GM18511 (cell line): ENCODE measurements around the gene DGKH.
"Not testable (repeated sequence)": the region's sequence is repeated elsewhere in the genome, so short reads cannot be mapped to it uniquely, and the experiment has no call there.

Experiments used
- ATAC-seq: cut with Tn5 transposase; IDR thresholded peaks from one replicate; pipeline ENCODE4 v1.9.1; 2021; ENCODE audit warnings: mild to moderate bottlenecking, moderate library complexity; ENCODE audit not compliant: unreplicated experiment

DGKH gene

DNA sequence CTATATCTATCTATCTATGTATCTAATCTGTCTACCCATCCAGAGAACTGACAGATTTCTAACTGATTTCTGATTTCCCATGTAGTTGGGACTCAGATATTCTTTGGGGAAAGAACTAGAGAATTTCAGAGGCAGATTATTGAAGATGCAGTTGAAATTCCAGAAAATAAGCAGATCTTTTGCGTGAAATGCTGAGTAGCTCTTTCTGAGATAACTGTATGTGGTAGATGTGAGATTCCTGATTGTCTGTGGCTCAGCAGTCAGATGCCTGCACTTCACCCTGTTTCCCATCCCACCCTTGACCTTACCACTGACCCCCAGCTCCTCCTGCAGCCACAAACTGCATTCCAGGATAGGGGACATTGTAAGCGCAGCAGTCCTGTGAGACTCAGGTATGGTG is 61.5 kb downstream of the DGKH start:
- no peak for ATAC-seq

DNA sequence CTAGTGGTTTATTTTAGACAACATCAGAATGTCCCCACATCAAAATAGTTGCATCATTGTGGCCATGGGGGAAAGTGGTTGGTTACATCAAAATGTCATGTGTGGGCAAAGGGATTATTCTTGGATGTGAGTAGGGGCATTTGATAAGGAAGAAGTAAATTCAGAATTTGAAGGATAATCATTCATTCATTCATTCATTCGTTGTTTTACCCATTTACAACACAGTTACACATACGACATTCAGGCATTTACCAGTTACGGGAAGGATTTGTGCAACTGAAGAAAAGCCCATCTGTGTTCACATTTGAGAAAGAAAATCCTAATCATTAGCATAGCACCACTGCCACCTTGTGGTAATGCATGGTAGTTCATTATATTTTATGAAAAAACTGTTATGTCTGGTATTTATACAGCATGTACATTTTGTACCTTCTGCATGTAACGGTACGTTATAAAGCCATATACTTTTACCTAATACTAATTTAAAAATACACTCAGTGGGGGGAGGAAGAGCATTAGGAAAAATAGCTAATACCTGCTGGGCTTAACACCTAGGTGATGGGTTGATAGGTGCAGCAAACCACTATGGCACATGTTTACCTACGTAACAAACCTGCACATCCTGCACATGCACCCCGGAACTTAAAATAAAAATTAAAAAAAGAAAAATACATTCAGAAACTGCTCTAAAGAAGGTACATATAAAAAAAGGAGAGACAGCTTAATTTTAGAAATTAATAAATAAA is 62.1 kb downstream of the DGKH start:
- no peak for ATAC-seq

DNA sequence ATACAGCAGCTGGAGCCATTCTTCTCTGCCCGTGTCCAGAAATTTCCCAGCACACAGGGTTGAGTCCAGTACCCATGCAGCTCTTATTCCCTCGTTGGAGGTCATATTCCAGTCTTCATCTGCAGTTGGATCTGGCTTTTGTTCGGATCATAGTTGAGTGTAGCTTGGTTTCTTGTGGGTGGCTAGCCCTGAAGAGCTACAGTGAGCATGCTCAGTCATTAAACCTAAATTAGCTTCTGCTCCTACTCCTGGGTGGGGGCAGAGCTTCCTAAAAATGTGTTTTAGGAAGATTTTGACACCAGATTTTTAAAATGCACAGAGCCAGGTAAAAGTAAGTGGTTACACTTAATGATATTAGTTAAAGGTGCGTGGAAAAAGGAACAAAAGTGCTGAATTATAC is 64.4 kb downstream of the DGKH start:
- ATAC-seq = no peak

DNA sequence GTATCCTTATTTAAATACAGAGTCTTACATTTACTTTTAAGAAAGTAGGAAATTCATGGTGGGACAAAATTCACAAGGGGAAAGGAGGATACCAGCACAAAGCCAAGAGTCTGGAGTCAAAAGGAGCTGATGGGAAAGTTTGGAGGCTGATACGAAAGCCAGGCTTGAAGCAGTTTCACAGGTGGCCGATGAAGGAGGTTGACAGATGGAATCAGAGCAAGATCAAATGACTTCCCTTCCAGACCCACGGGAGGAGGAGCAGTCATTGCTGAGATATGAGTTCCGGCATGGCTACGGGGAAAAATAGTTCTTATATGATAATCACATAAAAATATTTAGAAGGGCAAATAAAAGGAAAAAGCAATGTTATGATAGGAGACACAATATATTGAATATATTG is 65.0 kb downstream of the DGKH start:
- ATAC-seq = no peak

DNA sequence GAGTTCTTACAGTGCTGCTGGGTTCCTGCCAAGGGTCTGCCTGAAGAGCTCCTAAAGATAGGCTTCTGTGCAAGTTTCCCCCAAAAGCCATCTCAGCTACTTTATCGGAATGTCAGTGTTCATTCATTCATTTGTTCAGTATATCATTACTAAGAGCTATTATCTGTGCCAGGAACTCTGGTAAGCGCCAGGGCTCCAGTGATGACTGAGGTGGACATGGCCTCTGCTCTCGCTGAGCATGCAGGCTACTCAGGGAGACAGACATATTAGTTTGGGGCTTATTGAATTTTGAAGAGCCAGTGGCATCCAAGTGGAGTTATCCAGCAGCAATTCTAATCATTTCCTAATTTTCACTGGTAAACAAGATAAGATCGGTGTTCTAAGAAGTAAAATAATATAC is 65.8 kb downstream of the DGKH start:
- no peak for ATAC-seq

DNA sequence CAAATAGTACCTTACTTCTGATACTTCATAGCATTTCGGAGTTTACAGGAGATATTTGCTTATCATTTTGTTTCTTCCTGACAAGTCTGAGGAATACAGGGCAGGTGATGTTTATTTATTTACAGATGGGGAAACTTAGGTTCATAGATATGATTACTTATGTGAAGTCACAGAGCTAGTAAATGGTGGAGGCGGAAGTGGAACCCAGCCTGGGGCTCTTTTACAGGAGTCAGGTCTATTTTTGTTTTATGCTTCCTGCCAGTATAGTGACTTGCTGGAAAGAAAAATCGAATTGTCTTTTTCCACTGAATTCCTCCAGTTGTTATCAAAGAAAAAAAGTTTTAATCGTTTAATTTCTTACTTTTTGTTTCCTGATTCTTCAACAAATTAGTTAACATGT is 66.5 kb downstream of the DGKH start:
- ATAC-seq = no peak

DNA sequence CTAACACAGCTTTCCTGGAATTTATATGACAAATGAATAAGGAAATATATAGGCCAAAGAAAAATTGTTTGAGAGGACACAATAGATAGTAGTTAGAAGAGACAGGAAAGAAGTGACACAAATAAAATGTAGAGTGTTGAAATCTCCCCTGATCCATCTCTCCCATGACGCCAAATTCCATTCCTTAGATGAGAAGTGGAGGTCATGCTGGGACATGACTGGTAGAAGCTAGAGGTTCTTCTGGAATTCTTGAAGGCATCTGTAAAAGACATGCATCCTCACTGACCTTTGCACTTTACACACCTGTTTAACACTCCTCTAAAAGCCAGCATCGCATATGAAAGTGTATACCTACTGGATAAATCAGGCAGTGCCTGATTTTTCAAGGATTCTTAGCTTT is 67.8 kb downstream of the DGKH start:
- ATAC-seq = no peak

DNA sequence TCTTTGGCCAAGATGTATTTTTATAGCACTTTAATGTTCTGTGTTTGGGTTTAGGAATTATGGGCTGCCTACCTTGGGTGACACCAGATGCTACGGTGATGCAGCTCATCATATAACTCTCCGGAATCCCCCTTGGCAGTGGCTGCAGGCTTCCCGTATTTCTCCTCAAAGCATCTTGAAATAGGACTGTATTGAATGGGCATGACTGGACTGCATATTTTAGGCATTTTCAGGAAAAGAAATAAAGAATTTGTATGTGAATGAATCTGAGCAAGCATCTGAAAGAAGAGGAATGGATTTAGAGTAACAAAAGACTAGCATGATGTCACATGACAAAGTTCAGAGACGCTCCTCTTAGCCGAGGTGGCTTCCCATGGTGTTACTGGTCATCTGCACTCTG is 70.6 kb downstream of the DGKH start:
- no peak for ATAC-seq

DNA sequence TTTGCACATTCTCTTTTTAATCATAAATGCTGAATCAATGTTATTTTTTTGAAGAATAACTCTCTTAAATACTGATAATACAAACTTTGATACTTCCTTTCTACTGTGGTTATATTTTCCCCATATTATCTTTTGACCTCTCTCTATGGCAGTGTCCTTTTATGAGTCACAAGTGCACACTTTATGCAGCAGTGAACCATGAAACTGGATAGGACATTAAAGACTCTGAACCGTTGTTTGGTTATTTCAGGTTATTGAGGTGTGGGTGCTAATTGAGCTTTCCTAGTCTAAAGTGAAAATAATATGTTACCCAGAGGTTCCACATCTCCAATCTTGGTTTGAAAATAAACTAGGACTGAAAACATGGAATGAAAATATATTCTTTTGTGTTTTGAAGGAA is 71.4 kb downstream of the DGKH start:
- ATAC-seq = peak; percentile 90

DNA sequence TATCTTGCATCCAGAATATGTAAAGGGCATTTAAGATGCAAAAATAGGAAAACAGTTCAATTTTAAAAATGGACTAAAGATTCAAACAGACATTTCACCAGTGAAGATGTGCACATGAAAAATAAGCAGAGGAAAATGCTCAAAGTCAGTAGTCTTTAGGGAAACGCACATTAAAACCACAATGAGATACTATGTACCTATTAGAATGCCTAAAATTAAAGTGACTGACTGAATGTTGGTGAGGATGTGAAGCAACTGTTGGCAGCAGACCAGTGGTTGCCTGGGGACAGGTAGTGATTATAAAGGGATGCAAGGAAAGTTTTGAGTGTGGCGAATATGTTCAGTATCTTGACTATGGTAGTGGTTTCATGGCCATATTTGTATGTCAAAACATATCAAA is 75.2 kb downstream of the DGKH start:
- no peak for ATAC-seq

DNA sequence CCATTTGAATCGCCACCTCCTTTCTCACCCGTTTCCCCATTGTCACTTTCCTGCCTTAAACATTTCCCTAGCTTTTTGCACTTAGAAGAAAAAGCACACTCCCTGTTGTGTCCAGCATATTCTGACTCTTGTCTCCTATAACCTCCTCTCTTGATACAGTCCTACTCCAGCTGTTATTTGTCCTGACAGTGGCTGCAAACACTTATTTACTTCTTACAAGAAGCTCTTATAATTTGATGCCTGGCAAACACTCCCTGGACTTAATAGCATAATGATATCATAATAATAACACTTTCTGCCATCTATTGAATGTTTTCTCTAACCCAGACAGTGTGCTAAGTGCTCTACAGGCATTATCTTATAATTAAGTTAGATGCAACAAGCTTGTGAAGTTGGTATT is 76.6 kb downstream of the DGKH start:
- ATAC-seq = no peak

DNA sequence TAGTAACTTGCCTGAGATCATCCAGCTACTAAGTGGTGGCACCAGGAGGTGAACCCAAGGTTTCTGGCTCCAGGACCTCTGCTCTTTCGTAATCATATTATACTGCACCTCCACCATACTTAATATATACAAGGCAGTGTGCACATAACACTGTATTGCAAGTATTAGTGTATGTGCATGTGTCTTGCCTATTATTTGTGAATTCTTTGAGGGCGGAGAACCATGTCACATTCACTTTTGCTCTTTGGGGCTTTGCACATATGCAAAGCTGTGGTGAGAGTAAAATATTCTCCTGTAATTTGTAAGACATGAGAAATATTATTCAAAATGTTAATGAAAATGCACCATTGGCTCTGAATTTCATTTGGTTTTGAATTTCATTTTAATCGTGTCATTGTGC is 78.6 kb downstream of the DGKH start:
- no peak for ATAC-seq

DNA sequence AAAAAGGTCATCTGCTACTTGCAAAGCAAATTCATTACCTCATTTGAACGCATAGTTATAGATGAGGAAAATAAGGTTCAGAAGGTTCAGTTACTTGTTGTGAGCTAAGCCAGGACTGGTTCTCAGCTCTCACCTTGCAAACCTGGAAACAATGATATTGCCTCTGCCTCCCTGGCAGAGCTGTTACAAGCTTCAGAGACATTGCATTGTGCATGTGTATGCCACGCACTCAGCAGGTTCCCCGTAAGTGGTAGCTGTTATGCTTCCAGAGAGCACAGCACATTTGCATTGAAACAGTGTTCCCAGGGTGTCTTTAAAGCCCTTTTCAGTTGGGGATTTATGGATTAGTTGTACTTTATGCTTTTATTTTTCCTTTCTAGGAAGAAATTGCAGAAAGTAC is 80.6 kb downstream of the DGKH start:
- ATAC-seq = no peak

DNA sequence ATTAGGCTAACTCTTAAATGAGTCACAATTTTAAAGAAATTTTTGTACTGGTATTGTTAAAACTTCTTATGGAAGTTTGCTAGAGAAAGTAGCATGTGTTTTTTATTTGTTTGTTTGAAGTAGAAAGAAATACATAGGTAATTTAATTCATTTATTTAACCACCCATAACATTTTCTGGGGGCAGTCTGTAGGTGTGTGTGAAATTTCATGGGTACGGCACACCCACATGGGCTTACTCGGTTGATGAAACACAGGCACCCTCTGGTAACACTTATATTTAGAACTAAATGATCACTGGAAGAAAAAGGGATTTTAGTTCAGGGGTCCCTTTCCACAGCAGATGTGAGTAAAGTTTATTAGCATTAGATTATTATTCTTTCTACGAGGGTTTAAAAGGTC is 88.1 kb downstream of the DGKH start:
- ATAC-seq = no peak

DNA sequence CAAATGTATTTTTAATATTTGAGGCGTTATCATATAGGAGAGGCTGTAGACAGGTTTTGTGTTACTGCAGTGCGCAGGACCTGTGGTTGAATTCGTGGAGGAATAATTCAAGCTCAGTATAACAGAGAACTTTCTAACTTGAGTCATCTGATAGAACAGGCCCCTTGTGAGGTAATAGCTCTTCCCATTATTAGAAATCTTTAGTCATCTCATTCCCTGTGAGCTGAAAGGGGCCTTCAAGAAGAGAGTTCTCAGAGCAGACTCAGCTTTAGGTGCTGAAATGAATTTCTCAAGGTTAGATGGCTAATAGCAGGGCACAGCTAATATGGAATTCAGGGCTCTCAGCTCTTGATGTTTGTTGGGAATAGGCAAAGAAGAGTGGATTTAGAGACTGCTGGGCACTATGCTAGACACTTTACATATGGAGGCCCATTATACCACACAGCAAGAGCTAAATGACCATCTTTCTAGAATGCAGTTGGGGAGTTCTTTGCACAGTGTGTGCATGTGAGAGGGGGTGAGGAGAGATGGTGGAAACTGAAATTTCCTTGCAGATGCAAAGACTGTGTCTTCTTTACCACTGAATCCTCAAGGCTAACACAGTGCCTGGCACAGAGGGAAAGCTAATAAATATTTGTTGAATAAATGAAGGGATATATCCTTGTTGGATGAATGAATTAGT is 89.5 kb downstream of the DGKH start:
- ATAC-seq = no peak

DNA sequence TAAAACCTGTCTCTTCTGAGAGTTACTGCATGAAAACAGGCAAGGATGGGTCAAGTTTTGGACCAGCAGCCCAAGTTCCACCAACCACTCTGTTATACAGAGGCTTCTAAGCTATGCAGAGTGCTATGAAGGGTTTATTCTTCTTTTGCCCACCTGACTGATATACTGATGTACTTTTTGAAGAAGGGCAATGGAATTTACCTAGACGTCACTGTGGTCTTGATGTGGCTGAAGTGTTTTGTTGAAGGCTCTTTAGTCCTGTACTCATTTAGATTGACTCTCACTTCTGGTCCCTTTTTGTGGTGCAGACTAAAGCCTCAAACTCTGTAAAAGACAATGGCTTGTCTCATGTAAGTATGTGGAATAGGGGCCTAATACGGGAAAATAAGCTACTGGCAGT is 92.0 kb downstream of the DGKH start:
- ATAC-seq = no peak

DNA sequence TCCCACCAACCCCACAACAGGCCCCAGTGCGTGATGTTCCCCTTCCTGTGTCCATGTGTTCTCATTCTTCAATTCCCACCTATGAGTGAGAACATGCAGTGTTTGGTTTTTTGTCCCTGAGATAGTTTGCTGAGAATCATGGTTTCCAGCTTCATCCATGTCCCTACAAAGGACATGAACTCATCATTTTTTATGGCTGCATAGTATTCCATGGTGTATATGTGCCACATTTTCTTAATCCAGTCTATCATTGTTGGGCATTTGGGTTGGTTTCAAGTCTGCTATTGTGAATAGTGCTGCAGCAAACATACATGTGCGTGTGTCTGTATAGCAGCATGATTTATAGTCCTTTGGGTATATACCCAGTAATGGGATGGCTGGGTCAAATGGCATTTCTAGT is 92.6 kb downstream of the DGKH start:
- not testable (repeated sequence) for ATAC-seq

DNA sequence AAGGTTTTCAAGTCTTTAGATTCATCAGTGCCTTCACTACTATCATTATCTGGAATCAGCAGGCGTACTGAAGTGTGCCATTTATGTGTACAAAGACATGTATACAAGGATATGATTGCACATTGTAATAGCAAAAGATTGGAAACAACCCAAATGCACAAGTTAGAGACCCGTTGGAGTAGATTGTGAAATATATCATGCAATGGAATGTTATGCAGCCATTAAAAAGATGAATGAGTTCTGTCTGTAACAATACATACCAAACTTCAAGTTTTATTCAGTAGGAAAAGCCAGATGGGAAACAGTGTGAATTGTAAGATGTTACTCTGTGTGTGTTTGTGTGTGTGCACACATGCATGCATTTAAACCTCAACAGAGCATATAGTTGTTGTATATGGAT is 97.9 kb downstream of the DGKH start:
- ATAC-seq = no peak

DNA sequence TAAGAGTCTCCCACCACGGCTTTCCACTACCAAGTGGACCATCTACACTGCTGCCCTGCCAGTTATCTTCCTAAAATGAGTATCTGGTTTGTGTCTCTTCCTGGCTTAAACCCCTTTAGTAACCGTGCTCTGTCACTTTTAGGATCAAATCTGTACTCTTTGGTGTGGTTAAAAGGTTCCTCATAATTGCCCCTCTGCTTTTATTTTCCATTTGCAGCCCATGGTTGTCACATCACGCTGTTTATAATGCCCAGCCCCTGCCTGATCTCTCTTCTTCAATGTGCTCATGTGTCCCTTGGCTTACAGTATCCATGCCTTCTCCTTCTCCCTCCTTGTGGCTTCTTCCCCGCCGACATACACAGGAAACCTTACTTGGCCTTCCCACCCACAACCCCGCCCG is 100.1 kb downstream of the DGKH start:
- ATAC-seq = no peak

DNA sequence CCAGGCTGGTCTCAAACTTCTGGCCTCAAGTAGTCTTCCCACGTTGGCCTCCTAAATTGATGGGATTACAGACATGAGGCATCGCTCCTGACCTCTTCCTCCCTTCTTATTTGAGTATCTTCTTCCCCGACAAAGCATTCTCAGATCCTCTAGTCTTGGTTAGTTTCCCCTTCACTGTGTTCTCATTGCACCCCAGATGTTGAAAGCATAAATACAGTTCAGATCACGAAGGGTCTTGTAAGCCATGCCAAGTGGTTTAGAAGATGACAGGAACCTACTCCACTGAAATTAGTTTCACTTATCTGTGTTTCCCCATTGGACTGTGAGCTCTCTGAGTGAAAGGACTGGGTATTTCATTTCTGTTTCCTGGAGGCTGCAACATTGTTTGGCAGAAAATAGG is 100.7 kb downstream of the DGKH start:
- no peak for ATAC-seq

DNA sequence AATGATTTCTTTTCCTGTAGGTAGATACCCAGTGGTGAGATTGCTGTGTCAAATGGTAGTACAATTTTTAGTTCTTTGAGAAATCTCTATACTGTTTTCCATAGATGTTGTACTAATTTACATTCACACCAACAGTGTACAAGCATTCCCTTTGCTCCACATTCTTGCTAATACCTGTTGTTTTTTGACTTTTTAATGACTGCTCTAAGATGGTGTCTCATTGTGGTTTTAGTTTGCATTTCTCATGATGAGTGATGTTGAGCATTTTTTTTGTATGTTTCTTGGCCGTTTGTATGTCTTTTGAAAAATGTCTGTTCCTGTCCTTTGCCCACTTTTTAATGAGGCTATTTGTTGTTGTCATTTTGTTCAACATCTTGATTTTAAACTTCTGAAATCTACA is 103.3 kb downstream of the DGKH start:
- no peak for ATAC-seq

DNA sequence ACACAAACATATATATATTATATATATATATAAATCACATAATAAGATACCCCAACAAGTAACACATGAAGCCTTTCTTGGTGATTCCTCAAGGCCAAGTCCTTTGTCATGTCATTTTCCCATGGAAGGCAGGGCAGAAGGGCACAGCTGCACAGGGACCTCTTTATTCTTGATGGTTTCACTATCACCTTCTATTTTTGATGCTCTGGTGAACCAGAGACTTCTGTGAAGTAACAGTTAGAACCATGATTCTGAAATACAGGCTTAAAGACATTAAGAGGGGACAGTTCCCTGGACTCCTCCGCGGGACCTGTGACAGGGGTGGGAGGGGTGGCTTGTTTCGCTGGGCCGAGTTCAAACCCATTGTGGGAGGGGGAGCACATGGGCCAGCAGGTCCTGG is 104.0 kb downstream of the DGKH start:
- ATAC-seq = no peak
